Activated CD8-positive, alpha-beta memory T cell treated with anti-CD3 and anti-CD28 coated beads, Interleukin-2, amount 50 U/mL, for 4 hours (primary cell): ENCODE results near the gene LCE1E.

ENCODE experiments used
- DNase-seq: peaks from one replicate; pipeline ENCODE4 v3.0.0-alpha.2; 2020

Gene LCE1E

DNA sequence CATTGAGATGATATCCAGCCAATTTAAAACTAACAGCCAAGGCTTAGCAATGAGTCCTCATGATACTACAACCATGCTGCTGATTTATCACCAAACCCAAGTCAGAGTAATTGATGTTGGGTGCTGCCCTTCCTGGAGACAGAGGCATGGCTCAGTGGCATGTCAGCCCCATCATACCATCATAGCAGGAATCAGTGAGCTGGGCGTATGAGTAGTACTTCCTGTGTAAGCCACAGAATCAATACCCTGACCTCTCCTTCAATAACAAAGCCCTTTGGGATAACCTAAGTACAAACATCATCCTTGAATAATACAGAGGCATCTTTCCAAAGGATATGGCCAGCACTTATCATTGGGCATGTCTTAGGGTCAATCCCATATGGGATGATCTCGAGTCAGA is 3.0 kb upstream of the LCE1E start:
- DNase-seq = no peak

DNA sequence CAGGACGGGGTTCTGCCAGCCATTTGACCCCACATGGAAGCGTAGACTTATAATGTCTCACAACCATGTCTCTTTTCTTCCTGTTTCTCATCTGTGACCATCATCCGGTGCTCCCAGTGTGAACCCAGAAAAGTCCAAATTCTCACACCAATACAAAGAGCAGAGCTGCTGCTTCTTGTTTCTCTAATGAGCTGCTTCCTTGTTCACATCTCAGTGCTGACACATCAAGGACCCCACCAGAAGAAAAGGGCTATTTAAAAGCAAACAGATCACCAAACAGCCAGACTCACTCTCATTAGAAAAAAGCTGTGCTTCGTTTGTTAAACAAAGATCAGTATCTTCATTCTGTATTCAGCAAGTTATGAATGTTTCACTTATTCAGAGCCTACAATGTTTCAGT is 9.6 kb downstream of the LCE1E start:
- DNase-seq = no peak

GRCh38 chr1:152796421-152796820 is 10.4 kb downstream of the LCE1E start, which contains the start of gene LCE1D:
TSS of gene LCE1D (plus strand) at chr1:152796721. CDS start at chr1:152797795, 1,074 bp downstream.
- no peak for DNase-seq

GRCh38 chr1:152801333-152801732 is 15.3 kb downstream of the LCE1E start:
- no peak for DNase-seq

- DNase-seq = no peak
These were observed 20.5 kb downstream of the LCE1E start, which contains the start of gene LCE1C for GRCh38 chr1:152806576-152806975. TSS of gene LCE1C (minus strand) at chr1:152806651. CDS start at chr1:152805478, 1,173 bp downstream.

DNA sequence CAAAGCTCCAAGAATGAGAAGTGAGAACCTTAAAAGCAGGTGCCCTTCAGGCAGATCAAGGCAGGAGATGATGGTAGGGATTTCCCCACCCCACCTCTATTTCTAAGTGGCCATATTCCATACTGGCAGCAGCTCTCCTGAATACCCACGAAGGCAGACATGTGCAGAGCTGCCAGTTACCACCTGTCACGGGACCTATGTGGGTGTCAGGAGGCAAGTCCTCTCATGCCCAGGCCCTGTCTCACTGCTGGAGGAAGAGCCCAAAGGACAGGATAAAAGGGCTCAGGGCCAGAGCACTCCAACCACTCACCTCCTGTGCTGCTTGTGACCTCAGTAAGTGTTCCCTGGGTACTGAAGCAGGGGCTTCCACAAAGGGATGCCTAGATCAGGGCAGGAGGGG is 25.0 kb downstream of the LCE1E start:
- no peak for DNase-seq

GRCh38 chr1:152811671-152812070 is 25.6 kb downstream of the LCE1E start, which contains the start of gene LCE1B:
TSS of gene LCE1B (plus strand) at chr1:152811971. CDS start at chr1:152812447, 476 bp downstream.
- DNase-seq = no peak

- no peak for DNase-seq
These were observed 31.3 kb downstream of the LCE1E start for GRCh38 chr1:152817309-152817708.

DNA sequence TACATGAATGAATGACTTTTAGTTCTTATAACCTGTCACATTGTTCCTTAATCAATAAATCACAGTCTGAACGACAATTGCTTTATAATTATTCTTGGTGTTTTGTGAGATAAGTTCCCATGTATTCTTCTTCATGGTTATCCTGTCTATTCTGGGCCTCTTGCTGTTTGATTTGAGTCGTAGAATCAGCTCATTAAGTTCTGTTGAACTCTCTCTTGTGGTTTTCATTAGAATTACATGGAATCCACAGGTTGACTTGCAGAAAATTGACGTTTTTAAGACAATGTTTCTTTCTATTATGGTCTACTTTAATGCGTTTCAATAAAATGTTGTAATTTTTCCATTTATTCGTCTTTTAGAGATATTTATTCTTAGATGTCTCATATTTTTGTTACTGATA is 37.2 kb downstream of the LCE1E start:
- no peak for DNase-seq

DNA sequence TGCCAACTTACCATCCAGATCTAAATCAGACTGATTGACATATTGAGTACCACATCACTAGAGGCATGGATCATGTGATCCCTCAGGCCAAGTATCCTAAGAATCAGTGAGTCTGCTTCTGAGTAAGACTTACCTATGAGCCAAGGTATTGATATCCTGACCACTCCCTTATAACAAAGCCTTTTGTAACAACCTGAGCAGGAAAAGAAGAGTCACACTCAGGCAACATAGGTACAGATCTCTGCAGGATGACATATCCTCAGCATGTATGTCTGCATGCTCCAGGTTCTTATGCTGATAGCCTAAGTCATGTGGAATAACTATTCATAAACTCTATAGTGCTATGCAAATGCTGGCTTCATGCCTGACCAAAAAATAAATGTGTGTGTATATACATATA is 38.9 kb downstream of the LCE1E start:
- no peak for DNase-seq

- no peak for DNase-seq
These were observed 41.1 kb downstream of the LCE1E start, which contains the start of gene LCE1A for GRCh38 chr1:152827173-152827572. TSS of gene LCE1A (plus strand) at chr1:152827473. CDS start at chr1:152827473, 0 bp downstream.

- no peak for DNase-seq
These were observed 50.8 kb downstream of the LCE1E start for GRCh38 chr1:152836870-152837269.
